Nephron (organoid): ENCODE data around the gene SPTBN5.

Experiments
- H3K27ac Mint-ChIP-seq, 3 experiments: 2 replicates each; pipeline ENCODE4 v1.8.0; 2020; ENCODE audit warnings: mixed read lengths in 3 of 3, mild to moderate bottlenecking in 2 of 3, moderate library complexity in 1 of 3
- H3K27me3 Mint-ChIP-seq: 2 replicates; pipeline ENCODE4 v1.8.0; 2021; ENCODE audit warnings: low read depth, mild to moderate bottlenecking, moderate library complexity, mixed read lengths
- H3K36me3 Mint-ChIP-seq: 2 replicates; pipeline ENCODE4 v1.8.0; 2020; ENCODE audit warnings: low read depth, mixed read lengths
- H3K4me1 Mint-ChIP-seq: 2 replicates; pipeline ENCODE4 v1.8.0; 2020; ENCODE audit warnings: mixed read lengths
- H3K4me3 Mint-ChIP-seq, 3 experiments: 2 replicates each; pipeline ENCODE4 v1.8.0; 2020; ENCODE audit warnings: mild to moderate bottlenecking in 3 of 3, mixed read lengths in 3 of 3, moderate library complexity in 2 of 3
- H3K9me3 Mint-ChIP-seq: 2 replicates; pipeline ENCODE4 v1.8.0; 2020; ENCODE audit warnings: mixed read lengths
- TF ChIP-seq, protein P1 (sequence below), 3 experiments: fragments of 200-600 bp; sonication (generic); IDR thresholded peaks; one replicate each; pipeline ENCODE4 v1.5.0; 2021; ENCODE audit warnings: antibody characterized with exemption in 3 of 3; ENCODE audit not compliant: unreplicated experiment in 3 of 3

The SPTBN5 gene

DNA sequence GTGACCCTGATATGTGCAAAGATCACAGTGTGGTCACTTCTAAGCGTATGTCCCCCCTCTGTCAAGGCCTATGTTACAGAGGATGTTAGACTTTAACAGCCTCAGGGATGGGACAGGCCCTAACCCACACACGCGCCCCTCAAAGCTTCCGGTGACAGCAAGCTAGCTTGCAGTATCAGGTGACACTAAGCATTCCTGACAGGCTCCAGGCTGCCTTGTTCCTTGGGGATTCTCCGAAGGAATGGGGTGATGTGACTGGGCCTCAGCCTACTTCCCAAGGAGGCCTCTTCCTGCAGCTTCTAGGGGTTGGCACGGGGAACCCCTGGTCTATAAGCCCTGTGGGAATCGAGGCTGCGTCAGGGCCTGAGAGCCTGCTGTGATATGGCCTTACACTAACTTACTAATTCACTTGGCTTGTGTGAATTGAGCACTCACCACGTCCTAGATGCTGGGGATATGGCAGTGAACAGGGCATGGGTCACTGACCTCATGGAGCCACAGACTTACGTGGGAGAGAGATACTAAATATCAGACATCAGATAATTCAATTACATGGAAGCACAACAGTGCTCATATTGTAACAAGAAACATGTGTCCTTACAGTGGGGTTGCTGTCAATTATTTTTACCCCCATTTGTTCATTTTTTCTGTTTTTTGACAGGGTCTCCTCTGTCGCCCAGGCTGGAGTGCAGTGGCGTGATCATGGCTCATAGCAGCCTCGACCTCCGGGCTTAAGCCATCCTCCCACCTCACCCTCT lies 11.4 kb upstream of the SPTBN5 start:
- H3K9me3 Mint-ChIP-seq = no peaks in the 10 kb centered on the region
- peaks cover 17% of the 10 kb centered on the region for H3K36me3 Mint-ChIP-seq
- no peak overlapping the region for H3K4me3 Mint-ChIP-seq
- H3K27me3 Mint-ChIP-seq = no peaks in the 10 kb centered on the region
- peak overlapping the region; percentile 15 to 32 (median 21) for H3K27ac Mint-ChIP-seq
- TF ChIP-seq, protein P1, sequence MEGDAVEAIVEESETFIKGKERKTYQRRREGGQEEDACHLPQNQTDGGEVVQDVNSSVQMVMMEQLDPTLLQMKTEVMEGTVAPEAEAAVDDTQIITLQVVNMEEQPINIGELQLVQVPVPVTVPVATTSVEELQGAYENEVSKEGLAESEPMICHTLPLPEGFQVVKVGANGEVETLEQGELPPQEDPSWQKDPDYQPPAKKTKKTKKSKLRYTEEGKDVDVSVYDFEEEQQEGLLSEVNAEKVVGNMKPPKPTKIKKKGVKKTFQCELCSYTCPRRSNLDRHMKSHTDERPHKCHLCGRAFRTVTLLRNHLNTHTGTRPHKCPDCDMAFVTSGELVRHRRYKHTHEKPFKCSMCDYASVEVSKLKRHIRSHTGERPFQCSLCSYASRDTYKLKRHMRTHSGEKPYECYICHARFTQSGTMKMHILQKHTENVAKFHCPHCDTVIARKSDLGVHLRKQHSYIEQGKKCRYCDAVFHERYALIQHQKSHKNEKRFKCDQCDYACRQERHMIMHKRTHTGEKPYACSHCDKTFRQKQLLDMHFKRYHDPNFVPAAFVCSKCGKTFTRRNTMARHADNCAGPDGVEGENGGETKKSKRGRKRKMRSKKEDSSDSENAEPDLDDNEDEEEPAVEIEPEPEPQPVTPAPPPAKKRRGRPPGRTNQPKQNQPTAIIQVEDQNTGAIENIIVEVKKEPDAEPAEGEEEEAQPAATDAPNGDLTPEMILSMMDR (IDR thresholded peaks at IDR 0.05; ENCODE audit: unreplicated experiment in 3 of 3) = no peak
- H3K4me1 Mint-ChIP-seq = peaks cover 47% of the 10 kb centered on the region

DNA sequence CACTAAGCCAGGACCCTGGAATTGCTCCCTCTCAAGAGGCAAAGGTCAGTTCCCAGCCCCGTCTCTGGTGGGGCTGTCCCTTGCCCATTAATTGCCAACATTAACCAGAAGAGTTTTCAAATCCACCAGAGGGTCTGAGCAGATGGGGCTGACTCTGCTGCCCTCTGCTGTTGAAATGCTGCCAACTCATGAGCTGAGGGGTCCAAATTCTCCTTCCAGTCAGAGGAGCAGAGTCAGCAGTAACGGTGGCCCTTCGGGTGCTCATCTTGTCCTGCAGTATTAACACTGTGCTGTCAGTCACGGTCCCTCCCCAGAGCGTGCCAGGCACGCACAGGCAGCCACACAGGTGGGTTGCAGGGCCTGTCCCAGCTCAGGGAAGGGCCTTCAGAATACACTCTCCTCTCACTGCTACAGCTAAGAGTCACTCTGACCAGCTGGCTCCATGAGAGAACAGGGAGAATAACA lies 10.7 kb upstream of the SPTBN5 start:
- Mint-ChIP-seq H3K4me3 (no peak overlapping the region), H3K27ac (peak overlapping the region; percentile 15 to 32 (median 21)), H3K4me1 (peaks cover 51% of the 10 kb centered on the region), H3K36me3 (peaks cover 16% of the 10 kb centered on the region), H3K9me3 (no peaks in the 10 kb centered on the region), H3K27me3 (no peaks in the 10 kb centered on the region)
- TF ChIP-seq, protein P1 (IDR thresholded peaks at IDR 0.05; ENCODE audit: unreplicated experiment in 3 of 3) = peak; percentile 86 to 90 (median 88)

DNA sequence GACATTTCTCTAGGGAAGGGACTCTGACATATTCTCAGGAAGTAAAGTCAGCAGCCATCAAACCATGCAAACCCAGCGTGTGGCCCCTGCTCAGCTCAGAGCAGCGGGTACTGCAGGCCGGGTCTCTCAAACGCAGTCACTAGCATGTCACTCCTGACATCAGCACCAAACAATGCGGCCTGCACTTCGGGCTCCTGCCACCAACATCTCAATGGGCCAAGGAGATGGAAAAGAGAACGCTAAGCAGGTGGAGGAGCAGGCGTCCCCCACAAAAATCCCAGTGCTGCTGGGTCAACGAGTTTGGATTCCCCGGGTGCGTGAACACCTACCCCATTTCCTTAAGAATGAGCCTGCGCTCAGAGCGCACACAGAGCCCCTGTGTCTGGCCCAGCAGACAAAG lies 9.9 kb upstream of the SPTBN5 start:
- H3K27me3 Mint-ChIP-seq = no peaks in the 10 kb centered on the region
- H3K27ac Mint-ChIP-seq = no peak overlapping the region
- H3K4me3 Mint-ChIP-seq = no peak overlapping the region
- H3K4me1 Mint-ChIP-seq = peaks cover 56% of the 10 kb centered on the region
- TF ChIP-seq, protein P1 (IDR thresholded peaks at IDR 0.05; ENCODE audit: unreplicated experiment in 3 of 3) = no peak
- peaks cover 16% of the 10 kb centered on the region for H3K36me3 Mint-ChIP-seq
- no peaks in the 10 kb centered on the region for H3K9me3 Mint-ChIP-seq

DNA sequence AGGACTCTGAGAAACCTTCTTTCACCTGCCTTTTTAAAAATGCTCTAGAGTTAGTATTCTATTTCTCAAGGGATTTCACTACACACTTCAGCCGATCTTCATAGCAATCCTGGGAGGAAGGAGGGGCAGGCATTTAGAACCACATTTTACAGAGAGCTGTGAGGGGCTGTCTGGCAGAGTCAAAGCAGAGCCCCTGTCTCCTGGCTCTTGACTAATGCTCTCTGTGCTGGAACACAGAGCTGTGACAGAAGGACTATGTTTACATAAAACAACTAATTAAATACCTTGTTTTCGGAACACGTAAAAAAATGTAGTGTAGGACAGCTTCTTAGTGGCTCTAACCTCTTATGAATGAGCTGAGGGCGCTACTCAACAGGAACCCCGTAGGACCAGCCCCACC lies 7.6 kb upstream of the SPTBN5 start:
- TF ChIP-seq, protein P1 (IDR thresholded peaks at IDR 0.05; ENCODE audit: unreplicated experiment in 3 of 3) = no peak
- Mint-ChIP-seq H3K27me3 (peaks cover 4% of the 10 kb centered on the region), H3K36me3 (peaks cover 13% of the 10 kb centered on the region), H3K9me3 (no peaks in the 10 kb centered on the region), H3K4me1 (peaks cover 70% of the 10 kb centered on the region), H3K27ac (peak overlapping the region in 2 of 3 experiments; percentile 19 to 23), H3K4me3 (no peak overlapping the region)

DNA sequence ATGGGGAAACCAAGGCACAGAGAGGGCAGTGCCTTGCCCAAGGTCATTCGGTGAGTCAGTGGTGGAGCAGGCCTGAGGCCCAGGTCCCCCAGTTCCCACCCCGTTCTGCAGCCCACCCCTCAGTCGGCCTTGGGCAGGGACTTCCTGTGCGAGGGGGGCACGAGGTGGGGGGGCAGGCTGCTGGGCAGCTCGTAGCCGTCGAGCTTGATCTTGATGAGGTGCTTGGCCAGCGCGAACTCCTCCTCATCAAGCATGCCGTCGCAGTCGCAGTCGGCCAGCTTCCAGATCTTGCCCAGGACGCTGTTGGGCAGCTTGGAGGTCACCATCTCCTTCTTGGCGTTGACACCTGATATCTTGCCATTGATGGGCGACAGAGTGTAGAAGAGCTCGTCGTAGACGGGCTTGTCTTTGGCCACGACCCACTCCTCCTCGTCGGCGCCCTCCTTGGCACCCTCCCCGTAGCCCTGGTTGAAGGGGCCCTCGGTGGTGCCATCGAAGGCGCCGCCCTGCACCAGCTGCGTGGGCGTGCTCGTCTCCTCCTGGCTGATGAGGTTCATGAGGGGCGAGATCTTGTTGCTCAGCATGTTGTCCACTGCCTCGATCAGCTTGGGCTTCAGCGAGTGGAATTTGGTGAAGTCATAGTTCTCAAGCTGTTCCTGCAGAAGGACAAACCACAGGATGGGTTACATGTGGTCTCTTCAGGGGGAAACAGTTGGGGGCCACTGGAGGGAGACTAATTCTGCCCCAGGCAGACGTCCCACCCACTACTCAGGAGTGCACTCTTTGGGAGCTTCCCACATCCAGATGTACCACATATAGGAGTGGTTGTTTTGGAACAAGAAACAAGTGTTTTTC lies 6.9 kb upstream of the SPTBN5 start:
- H3K9me3 Mint-ChIP-seq = no peaks in the 10 kb centered on the region
- H3K36me3 Mint-ChIP-seq = peaks cover 13% of the 10 kb centered on the region
- H3K27ac Mint-ChIP-seq = peak overlapping the region in 2 of 3 experiments; percentile 19 to 23
- peaks cover 63% of the 10 kb centered on the region for H3K4me1 Mint-ChIP-seq
- no peak overlapping the region for H3K4me3 Mint-ChIP-seq
- peaks cover 4% of the 10 kb centered on the region for H3K27me3 Mint-ChIP-seq
- TF ChIP-seq, protein P1 (IDR thresholded peaks at IDR 0.05; ENCODE audit: unreplicated experiment in 3 of 3) = no peak
